ENCODE measurements around the gene MTSS2. TPM values are rescaled to one million over a fixed set of nuclear protein-coding genes. Genes with fewer than 3 reads are reported as not detected.

Gene MTSS2
- total RNA-seq, 1 donor: 24.0 TPM

DNA sequence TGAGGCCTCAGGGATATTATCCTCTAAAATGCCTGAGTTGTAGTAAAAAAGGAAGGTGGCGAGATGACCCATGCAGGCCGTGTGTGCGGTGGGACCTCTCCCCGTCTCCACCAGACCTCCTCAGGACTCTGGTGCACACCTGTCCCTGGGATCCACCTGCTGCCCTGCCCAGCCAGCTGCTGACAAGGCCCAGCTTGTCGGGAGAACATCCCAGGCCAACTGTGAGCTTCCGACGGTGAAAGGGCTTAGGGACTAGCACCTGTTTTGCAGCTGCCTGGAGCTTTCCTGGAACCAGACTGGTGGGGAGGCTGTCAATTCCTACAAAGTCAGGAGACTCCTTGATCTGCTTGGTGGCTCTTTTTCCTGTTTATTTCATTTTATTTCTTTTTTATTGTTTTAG lies 27.9 kb downstream of the MTSS2 start:
- no peak for DNase-seq (ENCODE audit: low read depth)

DNA sequence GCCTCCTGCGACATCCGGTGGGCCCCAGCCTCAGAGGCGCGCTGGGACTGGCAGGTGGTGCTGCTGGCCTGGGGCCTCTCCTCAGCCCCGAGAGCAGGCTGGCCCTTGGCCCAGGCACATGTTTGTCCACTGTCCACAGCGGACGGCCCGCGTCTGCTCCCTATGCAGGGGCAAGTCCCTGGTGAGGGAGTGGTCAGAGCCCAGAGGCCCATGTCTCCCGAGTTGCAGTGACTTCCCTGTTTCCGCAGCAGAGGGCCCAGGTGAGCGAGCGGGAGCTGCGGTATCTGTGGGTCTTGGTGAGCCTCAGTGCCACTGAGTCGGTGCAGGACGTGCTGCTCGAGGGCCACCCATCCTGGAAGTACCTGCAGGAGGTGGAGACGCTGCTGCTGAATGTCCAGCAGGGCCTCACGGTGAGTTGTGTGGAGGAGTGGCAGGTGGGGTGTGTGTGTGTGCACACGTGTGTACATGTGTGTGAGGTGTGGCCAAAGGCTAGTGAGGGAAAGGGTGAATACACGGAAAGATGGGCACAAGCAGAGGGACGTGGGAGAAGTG lies 29.1 kb downstream of the MTSS2 start:
- TF ChIP-seq, protein P1, sequence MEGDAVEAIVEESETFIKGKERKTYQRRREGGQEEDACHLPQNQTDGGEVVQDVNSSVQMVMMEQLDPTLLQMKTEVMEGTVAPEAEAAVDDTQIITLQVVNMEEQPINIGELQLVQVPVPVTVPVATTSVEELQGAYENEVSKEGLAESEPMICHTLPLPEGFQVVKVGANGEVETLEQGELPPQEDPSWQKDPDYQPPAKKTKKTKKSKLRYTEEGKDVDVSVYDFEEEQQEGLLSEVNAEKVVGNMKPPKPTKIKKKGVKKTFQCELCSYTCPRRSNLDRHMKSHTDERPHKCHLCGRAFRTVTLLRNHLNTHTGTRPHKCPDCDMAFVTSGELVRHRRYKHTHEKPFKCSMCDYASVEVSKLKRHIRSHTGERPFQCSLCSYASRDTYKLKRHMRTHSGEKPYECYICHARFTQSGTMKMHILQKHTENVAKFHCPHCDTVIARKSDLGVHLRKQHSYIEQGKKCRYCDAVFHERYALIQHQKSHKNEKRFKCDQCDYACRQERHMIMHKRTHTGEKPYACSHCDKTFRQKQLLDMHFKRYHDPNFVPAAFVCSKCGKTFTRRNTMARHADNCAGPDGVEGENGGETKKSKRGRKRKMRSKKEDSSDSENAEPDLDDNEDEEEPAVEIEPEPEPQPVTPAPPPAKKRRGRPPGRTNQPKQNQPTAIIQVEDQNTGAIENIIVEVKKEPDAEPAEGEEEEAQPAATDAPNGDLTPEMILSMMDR (IDR thresholded peaks at IDR 0.05; ENCODE audit: insufficient read depth, low read length): no peak
- no peak for DNase-seq (ENCODE audit: low read depth)
- H3K4me3 ChIP-seq (ENCODE audit: low read depth, low read length): no peak overlapping the region

More for the DNA sequence above, 27.9 kb downstream of the MTSS2 start:
- H3K4me3 ChIP-seq (ENCODE audit: low read depth, low read length): no peak overlapping the region
- TF ChIP-seq, protein P1 (IDR thresholded peaks at IDR 0.05; ENCODE audit: insufficient read depth, low read length): no peak

DNA sequence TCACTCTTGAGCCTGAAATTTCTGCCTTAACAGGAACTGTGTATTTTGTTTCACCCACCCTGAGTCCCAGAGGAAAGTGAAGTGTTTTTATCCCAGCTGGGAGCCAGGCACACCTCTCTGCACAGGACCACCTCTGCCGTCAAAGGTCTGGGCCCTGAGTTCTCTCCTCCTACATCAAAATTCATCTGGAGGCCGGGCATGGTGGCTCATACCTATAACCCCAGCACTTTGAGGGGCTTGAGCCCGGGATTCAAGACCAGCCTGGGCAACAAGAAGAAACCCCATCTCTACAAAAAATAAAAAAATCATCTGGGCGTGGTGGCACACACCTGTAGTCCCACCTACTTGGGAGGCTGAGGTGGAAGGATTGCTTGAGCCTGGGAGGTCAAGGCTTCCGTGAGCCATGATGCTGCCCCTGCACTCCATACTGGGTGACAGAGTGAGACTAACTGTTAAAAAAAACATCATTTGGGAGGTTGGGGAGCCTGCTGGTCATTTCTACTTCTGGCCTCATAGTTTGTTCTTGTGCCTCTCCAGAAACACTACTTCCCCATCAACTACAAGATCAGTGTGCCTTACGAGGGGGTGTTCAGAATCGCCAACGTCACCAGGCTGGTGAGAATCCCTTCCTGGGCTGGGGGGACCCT lies 29.7 kb downstream of the MTSS2 start:
- TF ChIP-seq, protein P1 (IDR thresholded peaks at IDR 0.05; ENCODE audit: insufficient read depth, low read length): no peak
- H3K4me3 ChIP-seq (ENCODE audit: low read depth, low read length): no peak overlapping the region
- DNase-seq (ENCODE audit: low read depth): no peak

DNA sequence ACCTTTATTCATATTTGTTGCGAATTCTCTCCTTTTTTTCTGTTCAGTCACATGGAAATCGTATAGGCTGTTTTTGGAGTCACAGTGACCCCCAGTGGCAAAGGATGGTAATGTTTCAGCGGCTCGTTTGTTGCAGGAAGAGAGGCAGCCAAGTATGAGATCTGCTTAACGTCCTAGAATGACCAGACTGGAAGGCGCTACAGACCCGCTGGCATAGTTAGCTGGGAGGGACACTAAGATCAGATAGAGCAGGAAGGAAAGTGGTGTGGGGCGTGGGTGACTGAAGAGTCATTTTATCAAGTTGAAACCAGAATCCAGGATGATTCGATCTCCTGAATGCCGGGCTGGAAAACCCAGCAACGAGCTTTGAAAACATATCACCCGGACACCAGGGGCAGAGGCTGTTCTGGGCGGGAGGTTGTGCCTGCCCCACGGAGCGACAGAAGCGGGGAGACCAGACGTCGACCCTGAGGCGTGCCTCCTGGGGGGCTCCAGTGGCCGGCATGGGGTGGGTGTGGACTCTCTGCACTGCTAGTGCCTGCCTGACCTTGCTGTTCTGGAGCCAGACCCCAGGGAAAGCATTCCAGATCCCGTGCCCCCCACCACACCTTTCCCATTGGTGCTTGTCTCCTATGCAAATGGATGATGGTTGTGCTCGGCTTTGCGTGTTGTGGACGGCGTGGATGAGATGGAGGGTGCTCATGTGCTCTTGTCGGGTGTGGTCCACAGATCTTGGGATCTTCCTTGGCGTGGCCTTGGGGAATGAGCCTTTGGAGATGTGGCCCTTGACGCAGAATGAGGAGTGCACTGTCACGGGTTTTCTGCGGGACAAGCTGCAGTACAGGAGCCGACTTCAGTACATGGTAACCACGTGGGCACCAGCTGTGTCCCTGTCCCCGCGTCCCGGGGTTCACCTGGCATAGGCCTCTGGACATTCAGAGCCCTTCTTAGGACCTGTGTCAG lies 31.8 kb downstream of the MTSS2 start:
- DNase-seq (ENCODE audit: low read depth): peak; percentile 93
- TF ChIP-seq, protein P1 (IDR thresholded peaks at IDR 0.05; ENCODE audit: insufficient read depth, low read length): peak; percentile 88
- H3K4me3 ChIP-seq (ENCODE audit: low read depth, low read length): peak overlapping the region; percentile 56

DNA sequence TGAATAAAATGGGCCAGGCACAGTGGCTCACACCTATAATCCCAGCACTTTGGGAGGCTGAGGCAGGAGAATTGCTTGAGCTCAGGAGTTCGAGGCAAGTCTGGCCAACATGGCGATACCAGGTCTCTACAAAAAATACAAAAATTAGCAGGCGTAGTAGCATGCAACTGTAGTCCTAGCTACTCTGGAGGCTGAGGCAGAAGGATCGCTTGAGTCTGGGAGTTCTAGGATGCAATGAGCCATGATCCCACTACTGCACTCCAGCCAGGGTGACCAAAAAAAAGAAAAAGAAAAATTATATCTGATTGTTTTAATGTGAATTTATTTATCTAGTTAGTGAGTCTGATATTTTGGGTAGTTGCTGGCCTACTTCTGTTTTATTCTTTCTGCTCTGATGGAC lies 32.4 kb downstream of the MTSS2 start:
- no peak overlapping the region for H3K4me3 ChIP-seq (ENCODE audit: low read depth, low read length)
- no peak for DNase-seq (ENCODE audit: low read depth)

DNA sequence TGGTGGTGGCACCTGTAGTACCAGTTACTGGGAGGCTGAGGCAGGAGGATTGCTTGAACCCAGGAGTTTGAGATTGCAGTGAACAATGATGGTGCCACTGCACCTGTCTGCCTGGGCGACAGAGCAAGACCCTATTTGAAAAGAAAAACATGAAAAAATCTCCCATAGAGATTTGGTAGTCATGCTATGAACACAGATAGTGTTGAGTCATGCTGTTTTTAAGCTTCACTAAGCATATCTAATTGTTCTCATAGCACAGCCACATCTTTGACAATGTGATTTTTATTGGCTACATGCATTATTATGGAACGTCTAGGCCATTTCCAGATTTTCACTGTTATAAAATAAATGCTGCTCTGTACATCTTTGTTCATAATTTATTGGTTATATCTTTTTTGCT lies 33.5 kb downstream of the MTSS2 start:
- H3K4me3 ChIP-seq (ENCODE audit: low read depth, low read length): no peak overlapping the region
- DNase-seq (ENCODE audit: low read depth): peak; percentile 23
- TF ChIP-seq, protein P1 (IDR thresholded peaks at IDR 0.05; ENCODE audit: insufficient read depth, low read length): no peak

More for the DNA sequence above, 32.4 kb downstream of the MTSS2 start:
- TF ChIP-seq, protein P1 (IDR thresholded peaks at IDR 0.05; ENCODE audit: insufficient read depth, low read length): no peak
